ENCODE results near the gene FLT1.
A peak's percentile ranks its signal among the peaks of the same experiment; 100 is the strongest.

The FLT1 gene

GRCh38 chr13:28485996-28486543, 8.9 kb downstream of the FLT1 start:
- DNase-seq, result no peak

DNA sequence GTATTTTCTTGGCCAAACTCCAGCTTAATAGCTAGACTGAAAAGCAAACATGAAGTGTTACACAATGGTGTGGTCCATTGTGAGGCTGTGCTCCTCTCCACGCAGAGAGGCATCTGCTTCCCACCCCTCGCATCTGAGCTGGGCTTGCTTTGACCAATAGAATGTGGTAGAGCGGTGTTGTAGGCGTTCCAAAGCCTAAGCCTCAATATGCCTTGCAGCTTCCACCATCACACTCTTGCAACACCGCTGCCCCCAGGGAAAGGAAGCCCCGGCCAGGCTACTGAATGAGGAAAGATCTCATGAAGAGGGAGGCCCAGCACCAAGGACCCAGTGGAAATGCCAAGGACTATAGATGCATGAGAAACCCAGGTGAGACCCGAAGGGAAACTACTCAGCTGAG, 9.4 kb downstream of the FLT1 start:
- no peak for DNase-seq

GRCh38 chr13:28485097-28485496, 9.8 kb downstream of the FLT1 start:
- no peak for DNase-seq

- no peak for DNase-seq
Observed at GRCh38 chr13:28483313-28483931, 11.5 kb downstream of the FLT1 start.

DNA sequence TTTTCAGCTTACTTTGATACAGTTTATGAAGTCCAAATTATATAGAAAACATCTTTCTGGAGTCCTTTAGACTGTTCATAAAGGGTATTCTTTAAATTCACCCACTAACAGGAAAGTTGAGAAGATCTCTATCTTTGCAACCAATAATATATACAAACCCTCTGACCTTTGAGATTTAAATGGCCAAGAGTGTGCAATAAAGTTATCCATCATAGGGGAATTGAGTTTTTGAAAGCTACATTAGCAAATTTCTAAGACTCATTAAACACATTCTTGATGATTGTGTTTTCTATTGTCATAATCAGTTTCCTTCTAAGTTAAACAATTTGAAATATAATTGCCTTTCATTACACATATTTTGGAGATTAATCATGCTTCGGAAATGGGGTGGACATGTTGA, 15.9 kb downstream of the FLT1 start:
- DNase-seq, result no peak

DNA sequence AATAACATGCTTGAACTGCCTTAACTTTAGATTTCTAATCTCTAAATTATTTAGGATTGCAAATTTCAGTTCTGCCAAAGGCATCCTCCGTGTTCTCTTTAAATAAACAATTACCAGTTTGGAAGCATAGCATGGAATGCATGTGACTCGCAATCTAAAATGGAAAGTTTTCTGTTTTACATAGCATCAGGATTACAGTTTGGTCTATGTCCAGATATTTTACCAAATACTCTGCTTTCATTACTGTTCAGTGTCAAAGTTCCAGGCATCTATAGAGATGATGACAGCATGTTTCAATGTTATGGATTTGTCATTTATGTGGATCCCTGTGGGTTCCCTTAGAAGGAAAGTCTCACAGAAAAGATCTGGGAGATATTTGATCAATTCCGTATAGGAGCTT, 16.8 kb downstream of the FLT1 start:
- no peak for DNase-seq

DNA sequence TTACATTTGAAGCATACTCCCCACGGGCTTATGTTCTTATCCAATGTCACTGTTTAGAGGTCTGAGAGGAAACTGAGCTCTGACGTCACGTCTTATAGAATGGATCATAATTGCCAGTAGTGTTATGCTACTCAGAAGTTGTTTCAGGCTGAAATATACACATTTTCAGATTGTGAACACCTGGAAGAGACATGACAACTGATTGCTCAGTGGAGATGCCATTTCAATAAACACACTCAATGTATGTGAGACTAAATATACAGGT, 17.3 kb downstream of the FLT1 start:
- DNase-seq, result no peak

- peak; percentile 50 for DNase-seq
Observed at GRCh38 chr13:28476919-28477708, 17.8 kb downstream of the FLT1 start.

GRCh38 chr13:28475916-28476725, 18.8 kb downstream of the FLT1 start:
- peak; percentile 33 for DNase-seq

DNA sequence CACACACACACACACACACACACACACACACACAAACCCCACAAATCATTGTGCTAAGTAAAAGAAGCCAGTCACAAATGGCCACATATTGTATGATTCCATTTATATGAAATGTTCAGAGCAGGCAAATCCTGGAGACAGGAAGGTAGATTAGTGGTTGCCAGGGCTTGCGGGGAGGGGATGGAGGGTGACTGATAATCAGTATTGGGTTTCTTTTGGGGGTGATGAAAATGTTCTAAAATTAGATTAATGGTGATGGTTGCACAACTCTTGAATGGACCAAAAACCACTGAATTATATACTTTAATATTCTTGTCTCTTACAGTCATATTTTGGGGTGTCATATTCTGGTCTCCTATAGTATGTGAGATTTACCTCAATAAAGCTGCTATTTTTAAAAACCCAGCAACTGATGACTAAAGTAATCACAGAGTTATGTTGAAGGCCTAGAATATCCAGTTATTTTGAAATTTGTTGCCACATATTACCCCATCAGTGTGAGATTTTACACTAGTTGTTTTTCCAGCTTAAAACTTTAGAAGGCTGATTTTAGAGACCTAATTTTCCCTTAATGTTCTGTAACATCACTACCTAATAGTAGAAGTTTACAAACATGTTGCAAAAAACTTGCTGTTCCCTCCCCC, 20.3 kb downstream of the FLT1 start:
- DNase-seq, result no peak

DNA sequence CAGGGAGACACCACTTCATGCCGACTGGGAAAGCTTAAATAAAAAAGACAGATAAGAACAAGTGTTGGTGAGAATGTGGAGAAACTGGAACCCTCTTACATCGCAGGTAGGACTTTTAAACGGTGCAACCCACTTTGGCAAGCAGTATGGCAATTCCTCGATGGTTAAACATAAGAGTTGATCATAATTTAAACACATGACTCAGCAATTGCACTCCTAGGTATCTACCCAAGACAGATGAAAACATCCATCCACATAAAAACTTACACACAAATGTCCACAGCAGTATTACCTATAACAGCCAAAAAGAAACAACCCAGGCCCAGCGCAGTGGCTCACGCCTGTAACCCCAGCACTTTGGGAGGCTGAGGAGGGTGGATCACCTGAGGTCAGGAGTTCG, 21.9 kb downstream of the FLT1 start:
- DNase-seq, result no peak

- DNase-seq, result no peak
Observed at GRCh38 chr13:28471421-28471820, 23.5 kb downstream of the FLT1 start.

DNA sequence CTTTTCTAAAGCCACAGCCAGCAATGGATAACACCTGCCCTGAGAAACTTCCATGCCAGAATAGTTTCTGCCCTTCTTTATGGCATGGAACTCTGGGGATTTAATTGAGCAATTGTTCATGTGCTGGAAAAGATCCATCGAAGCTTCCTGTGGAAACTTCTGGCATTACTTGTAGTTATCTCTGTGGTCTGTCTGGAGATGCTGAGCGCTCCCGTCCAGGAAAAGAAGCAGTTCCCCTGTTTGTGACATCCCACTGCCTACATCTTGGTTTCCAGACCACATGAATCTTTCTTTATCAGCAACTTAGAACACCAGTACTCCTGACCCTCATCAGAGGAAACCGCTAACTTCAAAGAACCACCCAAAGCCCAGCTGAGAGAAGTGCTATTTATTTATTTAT, 24.6 kb downstream of the FLT1 start:
- DNase-seq, result no peak

- no peak for DNase-seq
Observed at GRCh38 chr13:28469316-28469715, 25.6 kb downstream of the FLT1 start.

DNA sequence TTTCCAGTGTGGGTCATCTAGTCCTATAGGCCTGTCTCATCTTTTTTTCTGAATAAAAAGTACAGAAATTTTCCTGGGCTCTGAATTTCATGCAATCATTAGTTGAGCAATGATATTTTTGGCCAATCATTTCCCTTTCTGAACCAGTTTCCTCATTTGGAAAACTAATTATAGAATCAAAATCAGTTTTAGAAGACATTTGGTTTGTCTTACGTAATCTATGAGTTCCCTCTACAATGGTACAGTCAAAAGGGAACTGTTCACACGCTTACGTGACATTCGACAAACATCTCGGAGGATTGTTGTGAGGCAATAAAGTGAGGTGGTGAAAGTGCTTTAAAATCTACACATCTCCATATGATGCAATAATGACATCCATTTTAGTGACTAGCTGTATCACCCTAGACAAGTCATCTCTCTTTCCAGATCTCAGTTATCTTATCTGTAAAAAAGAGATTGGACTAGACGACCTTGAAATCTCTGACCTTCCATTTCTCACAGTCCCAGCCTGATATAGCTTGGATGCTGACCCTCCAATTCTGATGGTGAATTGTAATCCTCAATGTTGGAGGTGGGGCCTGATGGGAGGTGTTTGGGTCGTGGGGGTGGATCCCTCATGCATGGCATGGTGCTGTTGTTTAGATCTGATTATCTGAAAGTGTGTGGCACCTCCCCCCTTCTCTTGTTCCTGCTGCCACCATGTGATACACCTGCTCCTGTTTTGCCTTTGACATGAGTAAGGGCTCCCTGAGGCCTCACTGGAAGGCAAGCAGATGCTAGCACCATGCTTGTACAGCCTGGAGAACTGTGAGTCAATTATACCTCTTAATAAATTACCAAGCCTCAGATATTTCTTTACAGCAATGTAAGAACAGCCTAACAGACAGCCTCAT, 26.7 kb downstream of the FLT1 start:
- no peak for DNase-seq

- no peak for DNase-seq
Observed at GRCh38 chr13:28467034-28467433, 27.9 kb downstream of the FLT1 start.

GRCh38 chr13:28466151-28466550, 28.8 kb downstream of the FLT1 start:
- DNase-seq, result no peak

DNA sequence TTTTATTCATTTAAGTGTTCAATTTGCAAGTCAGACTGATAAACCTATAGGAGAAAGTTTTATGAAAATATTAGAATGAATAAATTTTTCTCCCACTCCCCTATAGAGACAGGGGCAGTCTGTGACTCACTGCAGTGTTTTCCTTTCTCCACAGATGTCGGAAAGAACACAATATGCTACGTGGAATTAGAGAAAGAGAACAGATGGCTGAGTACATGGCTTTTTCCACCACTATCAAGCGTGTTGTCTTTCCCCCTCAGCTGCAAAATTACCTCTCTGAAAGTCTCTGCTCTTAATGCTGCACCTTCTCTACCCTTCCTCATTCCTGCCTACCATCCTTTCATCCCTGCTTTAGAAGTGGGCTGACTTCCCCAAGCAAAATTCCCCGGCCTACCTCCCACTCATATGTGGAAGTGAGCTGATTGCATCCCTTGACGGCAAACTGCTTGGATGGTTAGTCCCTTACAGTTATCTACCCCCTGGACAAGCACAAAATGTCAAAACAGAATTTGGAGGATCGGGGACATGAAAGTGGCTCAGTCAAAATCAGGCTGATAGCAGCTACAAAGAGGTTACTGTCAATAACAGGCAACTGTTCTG, 30.0 kb downstream of the FLT1 start:
- no peak for DNase-seq

GRCh38 chr13:28463481-28463880, 31.4 kb downstream of the FLT1 start:
- no peak for DNase-seq

DNA sequence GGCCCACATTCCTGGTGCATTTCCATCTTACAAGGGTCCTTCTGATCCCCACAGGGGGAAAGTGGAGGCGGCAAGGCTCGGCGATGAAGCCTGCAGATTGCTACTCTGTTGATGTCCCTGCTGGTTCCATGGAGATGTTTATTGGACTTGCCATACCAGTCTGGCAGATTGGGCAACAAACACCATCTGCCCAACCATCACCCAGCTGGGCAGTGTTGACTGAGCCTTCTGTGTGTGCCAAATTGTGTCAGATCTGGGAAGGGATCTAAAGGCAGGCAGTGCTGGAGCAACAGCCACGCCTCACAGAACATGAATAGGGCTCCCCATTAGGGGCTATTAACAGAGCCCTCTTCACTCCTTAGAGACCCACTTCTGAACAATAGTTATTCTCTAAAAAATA, 35.0 kb downstream of the FLT1 start:
- peak; percentile 31 for DNase-seq

GRCh38 chr13:28458608-28459007, 36.3 kb downstream of the FLT1 start:
- no peak for DNase-seq

GRCh38 chr13:28458051-28458450, 36.9 kb downstream of the FLT1 start:
- no peak for DNase-seq
